ENCODE data around the gene LRRFIP2.
"Not testable (repeated sequence)": the region's sequence is repeated elsewhere in the genome, so short reads cannot be mapped to it uniquely, and the experiment has no call there.

LRRFIP2 gene

GRCh38 chr3:37141676-37142075 is 32.7 kb downstream of the LRRFIP2 start:
- no peak for DNase-seq

GRCh38 chr3:37140899-37141541 is 33.4 kb downstream of the LRRFIP2 start:
- no peak for DNase-seq

GRCh38 chr3:37139567-37140052 is 34.8 kb downstream of the LRRFIP2 start:
- no peak for DNase-seq

GRCh38 chr3:37138816-37139215 is 35.6 kb downstream of the LRRFIP2 start:
- DNase-seq: no peak

- DNase-seq: no peak
Observed at GRCh38 chr3:37137516-37137915, 36.9 kb downstream of the LRRFIP2 start.

DNA sequence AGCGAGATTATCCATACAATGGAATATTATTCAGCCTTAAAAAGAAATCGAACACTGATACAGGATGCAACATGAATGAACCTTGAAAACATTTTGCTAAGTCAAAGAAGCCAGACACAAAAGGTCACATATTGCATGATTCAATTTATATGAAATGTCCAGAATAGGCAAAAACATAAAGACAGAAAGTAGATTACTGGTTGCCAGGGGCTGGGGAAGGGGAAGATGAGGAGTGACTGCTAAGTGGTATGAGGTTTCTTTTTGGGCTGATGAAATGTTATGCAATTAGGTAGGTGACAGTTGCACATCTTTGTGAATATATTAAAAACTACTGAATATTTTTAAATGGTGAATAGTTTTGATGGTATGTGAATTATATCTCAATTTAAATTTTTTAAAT is 38.3 kb downstream of the LRRFIP2 start:
- DNase-seq: no peak

- no peak for DNase-seq
Observed at GRCh38 chr3:37135561-37135960, 38.8 kb downstream of the LRRFIP2 start.

- no peak for DNase-seq
Observed at GRCh38 chr3:37132334-37132733, 42.0 kb downstream of the LRRFIP2 start.

GRCh38 chr3:37131860-37132144 is 42.6 kb downstream of the LRRFIP2 start:
- no peak for DNase-seq

DNA sequence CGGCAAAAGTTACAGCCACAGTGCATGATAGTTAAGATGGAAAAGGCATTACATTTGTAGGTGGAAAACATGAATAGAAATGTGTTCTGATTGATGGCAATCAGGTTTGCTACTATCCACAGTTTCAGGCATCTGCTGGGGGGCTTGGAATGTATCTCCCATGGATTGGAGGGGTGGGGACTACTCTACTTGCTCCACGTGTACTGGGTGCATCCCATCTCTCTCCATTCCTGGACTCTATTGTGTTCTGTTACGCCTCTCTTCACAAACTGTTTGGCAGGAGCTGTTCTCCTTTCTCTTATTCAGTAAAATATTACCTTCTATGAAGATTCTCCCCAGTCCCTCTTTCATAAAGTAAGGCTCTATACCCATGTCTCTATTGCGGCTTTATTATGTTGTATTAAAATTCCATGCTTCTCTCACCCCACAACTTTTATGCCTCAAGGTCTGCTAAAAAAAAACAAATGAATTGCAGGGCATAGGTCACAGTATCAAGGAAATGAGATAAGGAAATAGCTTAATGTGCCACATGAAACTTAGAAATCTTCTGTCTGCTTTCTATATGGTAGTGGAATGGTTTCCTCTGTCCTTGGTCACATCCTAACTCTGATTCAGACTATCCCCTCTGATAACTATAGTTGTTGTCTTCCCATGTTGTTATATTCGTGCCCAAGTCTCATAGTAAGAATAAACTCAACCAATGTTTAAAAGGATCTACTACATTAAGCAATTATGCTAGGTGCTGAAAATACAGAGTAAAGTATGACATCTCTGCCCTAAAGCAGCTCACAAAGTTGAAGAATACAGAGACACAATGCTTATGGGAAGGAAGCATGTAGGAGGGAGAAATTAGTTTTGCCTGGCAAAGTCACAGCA is 43.2 kb downstream of the LRRFIP2 start:
- no peak for DNase-seq

DNA sequence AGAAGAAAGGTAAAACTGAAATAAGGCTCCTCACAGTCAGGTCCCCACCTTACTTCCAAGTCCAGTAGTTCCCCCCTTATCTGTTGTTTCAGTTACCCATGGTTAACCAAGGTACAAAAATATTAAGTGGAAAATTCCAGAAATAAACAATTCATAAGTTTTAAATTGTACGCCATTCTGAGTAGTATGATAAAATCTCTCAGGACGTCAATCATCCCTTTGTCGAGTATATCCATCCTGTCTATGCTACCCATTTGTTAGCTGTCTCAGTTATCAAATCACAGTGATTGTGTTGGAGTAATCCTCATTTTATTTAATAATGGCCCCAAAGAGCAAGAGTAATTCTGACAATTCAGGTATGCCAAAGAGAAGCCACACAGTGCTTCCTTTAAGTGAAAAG is 43.9 kb downstream of the LRRFIP2 start:
- DNase-seq: no peak

GRCh38 chr3:37129871-37130270 is 44.5 kb downstream of the LRRFIP2 start:
- no peak for DNase-seq

DNA sequence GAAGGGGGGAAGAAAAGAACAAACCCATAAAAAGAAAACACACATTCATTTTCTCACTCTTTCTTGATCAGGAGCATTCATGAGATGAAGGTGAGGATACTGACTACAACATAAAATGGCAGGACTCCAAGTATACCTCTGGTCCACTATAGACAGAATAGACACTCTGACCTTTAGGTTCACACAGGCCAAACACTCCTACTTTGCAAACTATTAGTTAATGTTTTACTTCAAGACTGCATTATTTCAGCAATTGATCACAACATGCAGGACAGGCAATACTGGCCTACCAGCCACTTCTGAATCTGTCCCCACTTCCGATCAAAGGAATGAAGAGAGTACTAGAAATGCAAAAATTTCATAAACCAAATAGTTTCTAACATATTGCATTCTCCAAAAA is 47.0 kb downstream of the LRRFIP2 start:
- no peak for DNase-seq

GRCh38 chr3:37126856-37127255 is 47.5 kb downstream of the LRRFIP2 start:
- DNase-seq: no peak

DNA sequence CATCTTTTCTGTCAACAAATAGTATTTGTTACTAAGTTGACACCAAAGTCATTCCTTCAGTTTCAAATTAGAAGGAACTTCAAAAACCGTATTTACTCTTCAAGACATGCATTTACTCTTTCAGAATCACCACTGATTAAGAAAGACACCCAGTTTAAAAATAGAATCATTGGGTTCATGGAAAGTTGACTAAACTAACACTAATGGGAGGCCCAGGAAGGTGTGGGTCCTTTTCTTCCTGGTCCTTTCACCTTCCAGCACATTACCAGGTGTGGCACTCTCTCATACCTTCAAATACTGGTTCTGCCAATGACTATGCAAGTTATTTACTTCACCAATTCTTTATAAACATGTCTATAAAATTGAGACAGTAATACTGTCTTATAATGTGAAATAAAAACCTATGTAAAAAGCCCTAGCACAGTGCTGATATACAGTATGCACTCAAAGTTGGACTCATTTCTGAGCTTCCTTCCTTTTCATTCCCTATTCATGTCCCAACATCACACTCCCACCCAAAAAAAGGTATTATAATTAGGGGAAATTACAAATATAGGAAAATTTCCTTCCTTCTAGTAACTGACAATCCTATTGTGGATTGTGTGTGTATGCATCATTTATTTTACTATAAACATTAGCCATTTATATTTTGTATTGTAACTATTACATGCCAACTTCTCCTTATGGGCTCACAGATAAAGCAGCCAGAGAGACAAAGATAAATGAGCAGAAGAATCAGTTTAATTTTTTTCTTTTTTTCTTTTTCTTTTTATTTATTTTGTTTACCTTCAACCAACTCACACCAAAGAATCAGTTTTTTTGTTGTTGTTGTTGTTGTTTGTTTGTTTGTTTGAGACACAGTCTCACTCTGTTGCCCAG is 48.9 kb downstream of the LRRFIP2 start:
- DNase-seq: no peak

DNA sequence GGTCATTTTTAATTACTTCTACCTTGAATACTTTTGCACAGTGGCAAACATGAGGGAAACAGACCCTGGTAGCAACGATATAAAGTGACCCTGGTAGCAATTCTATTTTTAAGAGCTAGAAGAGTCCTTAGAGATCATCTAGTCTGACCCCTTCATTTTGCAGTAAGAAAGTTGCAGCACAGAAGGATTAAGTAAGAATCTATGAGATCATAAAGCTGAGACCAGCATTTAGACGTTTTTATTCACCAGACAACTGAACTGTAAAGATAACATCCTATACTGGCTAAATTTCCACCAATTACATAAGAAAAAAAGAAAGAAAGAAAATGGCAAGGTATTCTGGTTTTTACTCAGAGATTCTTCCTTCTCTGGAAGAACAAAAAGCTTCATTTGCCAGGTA is 49.9 kb downstream of the LRRFIP2 start:
- no peak for DNase-seq

GRCh38 chr3:37123292-37123691 is 51.1 kb downstream of the LRRFIP2 start:
- DNase-seq: no peak

DNA sequence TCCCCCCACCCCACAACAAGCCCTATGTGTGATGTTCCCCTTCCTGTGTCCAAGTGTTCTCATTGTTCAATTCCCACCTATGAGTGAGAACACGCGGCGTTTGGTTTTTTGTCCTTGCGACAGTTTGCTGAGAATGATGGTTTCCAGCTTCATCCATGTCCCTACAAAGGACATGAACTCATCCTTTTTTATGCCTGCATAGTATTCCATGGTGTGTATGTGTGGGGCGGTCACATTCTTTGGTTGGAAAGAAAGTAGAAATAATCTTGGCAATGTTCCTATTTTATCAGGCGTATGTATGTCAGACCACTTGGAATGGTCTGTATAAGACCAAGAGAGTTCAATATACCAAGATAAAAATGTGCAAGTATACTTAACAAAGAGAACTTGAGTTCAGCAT is 52.3 kb downstream of the LRRFIP2 start:
- not testable (repeated sequence) for DNase-seq

GRCh38 chr3:37118163-37118562 is 56.2 kb downstream of the LRRFIP2 start:
- DNase-seq: no peak

DNA sequence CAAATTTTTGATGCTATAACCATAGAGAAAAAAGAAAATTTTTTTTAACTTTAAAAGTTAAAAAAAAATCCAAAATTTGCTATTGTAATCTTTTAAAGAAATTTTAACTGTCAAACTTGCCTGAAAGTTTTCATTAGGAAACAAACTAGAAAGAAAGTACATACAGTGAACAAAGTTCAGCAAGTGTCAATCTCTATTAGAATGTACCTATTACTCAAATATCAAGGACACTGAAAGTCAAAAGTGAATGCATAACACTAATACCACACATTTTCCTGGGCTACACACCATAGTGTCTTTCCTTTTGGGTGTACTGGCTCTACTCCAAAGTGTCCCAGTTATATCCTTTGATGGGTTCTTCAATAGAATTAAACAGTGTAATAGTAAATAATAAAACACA is 56.8 kb downstream of the LRRFIP2 start:
- no peak for DNase-seq

GRCh38 chr3:37116998-37117397 is 57.4 kb downstream of the LRRFIP2 start:
- no peak for DNase-seq

GRCh38 chr3:37115446-37115845 is 58.9 kb downstream of the LRRFIP2 start:
- DNase-seq: no peak

Measured in NCI-H1694 treated with DMSO at 0.1 percent for 48 hours (cell line).